ENCODE data around the gene ERF. TPM values are rescaled to one million over a fixed set of nuclear protein-coding genes. Genes with fewer than 3 reads are reported as not detected.
A peak's percentile ranks its signal among the peaks of the same experiment; 100 is the strongest.

Gene ERF
- total RNA-seq, 2 donors from 2014 or later: 106 to 138 TPM

GRCh38 chr19:42224940-42225717 lies 29.8 kb downstream of the ERF start:
- TF ChIP-seq, protein P1, sequence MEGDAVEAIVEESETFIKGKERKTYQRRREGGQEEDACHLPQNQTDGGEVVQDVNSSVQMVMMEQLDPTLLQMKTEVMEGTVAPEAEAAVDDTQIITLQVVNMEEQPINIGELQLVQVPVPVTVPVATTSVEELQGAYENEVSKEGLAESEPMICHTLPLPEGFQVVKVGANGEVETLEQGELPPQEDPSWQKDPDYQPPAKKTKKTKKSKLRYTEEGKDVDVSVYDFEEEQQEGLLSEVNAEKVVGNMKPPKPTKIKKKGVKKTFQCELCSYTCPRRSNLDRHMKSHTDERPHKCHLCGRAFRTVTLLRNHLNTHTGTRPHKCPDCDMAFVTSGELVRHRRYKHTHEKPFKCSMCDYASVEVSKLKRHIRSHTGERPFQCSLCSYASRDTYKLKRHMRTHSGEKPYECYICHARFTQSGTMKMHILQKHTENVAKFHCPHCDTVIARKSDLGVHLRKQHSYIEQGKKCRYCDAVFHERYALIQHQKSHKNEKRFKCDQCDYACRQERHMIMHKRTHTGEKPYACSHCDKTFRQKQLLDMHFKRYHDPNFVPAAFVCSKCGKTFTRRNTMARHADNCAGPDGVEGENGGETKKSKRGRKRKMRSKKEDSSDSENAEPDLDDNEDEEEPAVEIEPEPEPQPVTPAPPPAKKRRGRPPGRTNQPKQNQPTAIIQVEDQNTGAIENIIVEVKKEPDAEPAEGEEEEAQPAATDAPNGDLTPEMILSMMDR (conservative IDR thresholded peaks at IDR 0.05): no peak
- 96 to 97% methylated on average over 26 to 37 of the region's 37 CpGs for WGBS, 2 experiments (ENCODE audit: insufficient coverage in 1 of 2, insufficient read length in 1 of 2)
- Mint-ChIP-seq H3K27me3 (ENCODE audit: insufficient read depth) (no peaks in the 10 kb centered on the region), H3K4me3 (no peak overlapping the region), H3K36me3 (ENCODE audit: low read depth) (peaks cover 50% of the 10 kb centered on the region), H3K4me1 (peaks cover 11% of the 10 kb centered on the region), H3K9me3 (no peaks in the 10 kb centered on the region), H3K27ac (no peak overlapping the region)
- no peak overlapping the region for H3K27ac ChIP-seq (ENCODE audit: low read depth, low read length)
- H3K9ac ChIP-seq (ENCODE audit: extremely low read depth, low read length, poor library complexity, severe bottlenecking): no peak overlapping the region
- H3K9me3 ChIP-seq (ENCODE audit: control insufficient read depth, low read length): no peaks in the 10 kb centered on the region
- no peaks in the 10 kb centered on the region for H3K27me3 ChIP-seq (ENCODE audit: control insufficient read depth, insufficient read depth, low read length, poor library complexity, severe bottlenecking)
- H3K36me3 ChIP-seq (ENCODE audit: control insufficient read depth, insufficient read depth, low read length): peaks cover 51% of the 10 kb centered on the region
- DNase-seq: no peak
- no peak overlapping the region for H3K4me3 ChIP-seq (ENCODE audit: low read length)
- H3K4me1 ChIP-seq (ENCODE audit: control insufficient read depth, insufficient read depth, low read length): peaks cover 3% of the 10 kb centered on the region

GRCh38 chr19:42220751-42221097 lies 34.2 kb downstream of the ERF start:
- Mint-ChIP-seq H3K4me3 (peak overlapping the region; percentile 94), H3K4me1 (peaks cover 19% of the 10 kb centered on the region), H3K9me3 (no peaks in the 10 kb centered on the region), H3K36me3 (ENCODE audit: low read depth) (peaks cover 21% of the 10 kb centered on the region), H3K27ac (peak overlapping the region; percentile 92), H3K27me3 (ENCODE audit: insufficient read depth) (no peaks in the 10 kb centered on the region)
- peak overlapping the region; percentile 83 for H3K9ac ChIP-seq (ENCODE audit: extremely low read depth, low read length, poor library complexity, severe bottlenecking)
- H3K27ac ChIP-seq (ENCODE audit: low read depth, low read length): peak overlapping the region; percentile 55
- H3K4me1 ChIP-seq (ENCODE audit: control insufficient read depth, insufficient read depth, low read length): peaks cover 4% of the 10 kb centered on the region
- H3K9me3 ChIP-seq (ENCODE audit: control insufficient read depth, low read length): no peaks in the 10 kb centered on the region
- 0 to 7% methylated on average over 3 to 6 of the region's 6 CpGs for WGBS, 2 experiments (ENCODE audit: insufficient coverage in 1 of 2, insufficient read length in 1 of 2)
- no peaks in the 10 kb centered on the region for H3K27me3 ChIP-seq (ENCODE audit: control insufficient read depth, insufficient read depth, low read length, poor library complexity, severe bottlenecking)
- peak overlapping the region; percentile 98 for H3K4me3 ChIP-seq (ENCODE audit: low read length)
- peaks cover 19% of the 10 kb centered on the region for H3K36me3 ChIP-seq (ENCODE audit: control insufficient read depth, insufficient read depth, low read length)
- TF ChIP-seq, protein P1 (conservative IDR thresholded peaks at IDR 0.05): no peak
- no peak for DNase-seq

- DNase-seq: peak; percentile 100
- peak within 1 kb of the TSS; percentile 83 for H3K9ac ChIP-seq (ENCODE audit: extremely low read depth, low read length, poor library complexity, severe bottlenecking)
- H3K27ac Mint-ChIP-seq: peak within 1 kb of the TSS; percentile 92
- no peaks in the 10 kb centered on the region for H3K9me3 Mint-ChIP-seq
- no peaks in the 10 kb centered on the region for H3K9me3 ChIP-seq (ENCODE audit: control insufficient read depth, low read length)
- H3K36me3 ChIP-seq (ENCODE audit: control insufficient read depth, insufficient read depth, low read length): peaks cover 18% of the 10 kb centered on the region
- H3K27me3 Mint-ChIP-seq (ENCODE audit: insufficient read depth): no peaks in the 10 kb centered on the region
- peaks cover 21% of the 10 kb centered on the region for H3K36me3 Mint-ChIP-seq (ENCODE audit: low read depth)
- no peaks in the 10 kb centered on the region for H3K27me3 ChIP-seq (ENCODE audit: control insufficient read depth, insufficient read depth, low read length, poor library complexity, severe bottlenecking)
- peaks cover 4% of the 10 kb centered on the region for H3K4me1 ChIP-seq (ENCODE audit: control insufficient read depth, insufficient read depth, low read length)
- TF ChIP-seq, protein P1 (conservative IDR thresholded peaks at IDR 0.05): peak; percentile 14
- peaks cover 25% of the 10 kb centered on the region for H3K4me1 Mint-ChIP-seq
- 3% methylated on average over 43 to 53 of the region's 53 CpGs for WGBS, 2 experiments (ENCODE audit: insufficient coverage in 1 of 2, insufficient read length in 1 of 2)
- peak within 1 kb of the TSS; percentile 98 for H3K4me3 ChIP-seq (ENCODE audit: low read length)
- peak within 1 kb of the TSS; percentile 94 for H3K4me3 Mint-ChIP-seq
- H3K27ac ChIP-seq (ENCODE audit: low read depth, low read length): peak within 1 kb of the TSS; percentile 55
Observed at GRCh38 chr19:42219812-42220750, 34.8 kb downstream of the ERF start, which contains the start of gene ZNF526. Gene ZNF526, plus strand, starts transcription at chr19:42220312. Its CDS starts 4,092 bp downstream, at chr19:42224404.

Measured in endodermal cell (in vitro differentiated cells).